ENCODE data around the gene PDE4D.

PDE4D gene

GRCh38 chr5:59234236-59234635, 659.3 kb downstream of the PDE4D start:
- Histone ChIP-seq H3F3A (ENCODE audit: insufficient read depth, low read length) (no peaks in the 10 kb centered on the region), H3K36me3 (replicated peaks; ENCODE audit: insufficient read depth, low read length) (no peaks in the 10 kb centered on the region), H3K9me2 (replicated peaks; ENCODE audit: insufficient read depth, low read length) (no peaks in the 10 kb centered on the region), H3K27ac (ENCODE audit: low read length) (no peak overlapping the region), H3K4me2 (ENCODE audit: low read depth, low read length) (no peak overlapping the region), H2AFZ (ENCODE audit: low read length) (no peak overlapping the region), H4K20me1 (ENCODE audit: insufficient read depth, low read length) (no peaks in the 10 kb centered on the region), H3K9ac (ENCODE audit: low read length) (no peak overlapping the region), H3K4me3 (ENCODE audit: low read length) (no peak overlapping the region), H3K4me1 (ENCODE audit: low read length) (no peaks in the 10 kb centered on the region), H3K79me2 (ENCODE audit: low read length) (no peaks in the 10 kb centered on the region), H3K9me3 (replicated peaks; ENCODE audit: insufficient read depth, low read length) (no peaks in the 10 kb centered on the region), H3K27me3 (replicated peaks; ENCODE audit: insufficient read depth, low read length) (no peaks in the 10 kb centered on the region)
- no peak for DNase-seq
- TF ChIP-seq EZH2 (optimal IDR thresholded peaks at IDR 0.05; ENCODE audit: low read depth, low read length) (no peak), EZH2phosphoT487 (IDR thresholded peaks at IDR 0.05; ENCODE audit: low read length) (no peak), CTCF (IDR thresholded peaks at IDR 0.05; ENCODE audit: low read length) (no peak)

- Histone ChIP-seq H3K4me1 (ENCODE audit: low read length) (no peaks in the 10 kb centered on the region), H3K27me3 (replicated peaks; ENCODE audit: insufficient read depth, low read length) (no peaks in the 10 kb centered on the region), H3K9ac (ENCODE audit: low read length) (no peak overlapping the region), H3K27ac (ENCODE audit: low read length) (no peak overlapping the region), H3K9me2 (replicated peaks; ENCODE audit: insufficient read depth, low read length) (no peaks in the 10 kb centered on the region), H3K9me3 (replicated peaks; ENCODE audit: insufficient read depth, low read length) (no peaks in the 10 kb centered on the region), H3K79me2 (ENCODE audit: low read length) (no peaks in the 10 kb centered on the region), H2AFZ (ENCODE audit: low read length) (no peak overlapping the region), H3F3A (ENCODE audit: insufficient read depth, low read length) (no peaks in the 10 kb centered on the region), H3K4me2 (ENCODE audit: low read depth, low read length) (no peak overlapping the region), H3K4me3 (ENCODE audit: low read length) (no peak overlapping the region), H4K20me1 (ENCODE audit: insufficient read depth, low read length) (no peaks in the 10 kb centered on the region), H3K36me3 (replicated peaks; ENCODE audit: insufficient read depth, low read length) (no peaks in the 10 kb centered on the region)
- TF ChIP-seq EZH2phosphoT487 (IDR thresholded peaks at IDR 0.05; ENCODE audit: low read length) (no peak), EZH2 (optimal IDR thresholded peaks at IDR 0.05; ENCODE audit: low read depth, low read length) (no peak), CTCF (IDR thresholded peaks at IDR 0.05; ENCODE audit: low read length) (no peak)
- DNase-seq: no peak
Measured at GRCh38 chr5:59231221-59231931, 662.1 kb downstream of the PDE4D start.

GRCh38 chr5:59222687-59223511, 670.6 kb downstream of the PDE4D start:
- Histone ChIP-seq H3K27me3 (replicated peaks; ENCODE audit: insufficient read depth, low read length) (no peaks in the 10 kb centered on the region), H3K36me3 (replicated peaks; ENCODE audit: insufficient read depth, low read length) (no peaks in the 10 kb centered on the region), H3K4me2 (ENCODE audit: low read depth, low read length) (no peak overlapping the region), H3F3A (ENCODE audit: insufficient read depth, low read length) (no peaks in the 10 kb centered on the region), H3K4me3 (ENCODE audit: low read length) (no peak overlapping the region), H3K9ac (ENCODE audit: low read length) (no peak overlapping the region), H2AFZ (ENCODE audit: low read length) (no peak overlapping the region), H3K79me2 (ENCODE audit: low read length) (no peaks in the 10 kb centered on the region), H4K20me1 (ENCODE audit: insufficient read depth, low read length) (no peaks in the 10 kb centered on the region), H3K9me3 (replicated peaks; ENCODE audit: insufficient read depth, low read length) (no peaks in the 10 kb centered on the region), H3K4me1 (ENCODE audit: low read length) (no peaks in the 10 kb centered on the region), H3K9me2 (replicated peaks; ENCODE audit: insufficient read depth, low read length) (no peaks in the 10 kb centered on the region), H3K27ac (ENCODE audit: low read length) (no peak overlapping the region)
- DNase-seq: no peak
- TF ChIP-seq EZH2phosphoT487 (IDR thresholded peaks at IDR 0.05; ENCODE audit: low read length) (no peak), EZH2 (optimal IDR thresholded peaks at IDR 0.05; ENCODE audit: low read depth, low read length) (no peak), CTCF (IDR thresholded peaks at IDR 0.05; ENCODE audit: low read length) (no peak)

All from MM.1S (cell line).